ENCODE data around the gene LSS.
"Not testable (repeated sequence)": the region's sequence is repeated elsewhere in the genome, so short reads cannot be mapped to it uniquely, and the experiment has no call there.

Gene LSS

DNA sequence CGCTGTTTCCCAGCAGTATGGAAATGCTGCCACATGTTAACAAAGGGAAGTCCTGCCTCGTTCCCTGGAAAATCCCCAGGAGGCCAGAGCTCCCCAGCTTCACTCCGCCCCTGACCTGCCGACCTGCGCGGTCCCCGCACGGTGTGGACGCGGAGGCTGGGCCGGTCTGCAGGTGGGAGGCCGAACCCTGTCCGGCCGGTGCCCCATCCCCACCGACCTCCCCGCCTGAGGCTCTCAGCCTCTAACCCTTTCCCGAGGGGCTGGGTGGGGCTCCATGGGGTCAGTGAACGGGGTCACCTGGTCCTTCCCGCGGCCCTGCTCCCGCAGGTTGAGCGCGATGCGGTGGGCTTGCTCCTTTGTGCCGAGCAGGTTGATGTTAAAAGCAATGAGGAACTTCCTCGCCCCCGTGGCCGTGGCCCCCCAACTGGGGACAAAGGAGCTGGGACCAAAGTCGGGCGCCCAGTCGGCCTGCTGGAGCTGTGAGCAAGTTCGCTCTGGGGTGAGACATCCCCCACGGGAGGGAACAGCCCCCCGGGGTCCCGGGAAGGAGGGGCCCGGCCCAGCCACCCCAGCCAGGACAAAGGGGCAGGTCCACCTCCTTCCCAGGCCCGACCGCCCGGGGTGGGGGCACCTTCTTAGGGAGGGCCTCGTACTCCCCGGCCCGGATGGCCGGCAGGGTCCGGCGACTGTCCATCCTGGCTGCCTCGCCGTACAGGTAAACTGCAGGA is 77.1 kb downstream of the LSS start:
- Histone ChIP-seq H3K4me1 (ENCODE audit: insufficient read depth, low read length) (peaks cover 2% of the 10 kb centered on the region; the same call in 1 of the 2 replicates), H3K9me3 (ENCODE audit: control insufficient read depth, insufficient read depth, low read length) (no peaks in the 10 kb centered on the region), H3K36me3 (ENCODE audit: insufficient read depth, low read length) (no peaks in the 10 kb centered on the region), H3K9ac (ENCODE audit: low read depth, low read length) (no peak overlapping the region)

DNA sequence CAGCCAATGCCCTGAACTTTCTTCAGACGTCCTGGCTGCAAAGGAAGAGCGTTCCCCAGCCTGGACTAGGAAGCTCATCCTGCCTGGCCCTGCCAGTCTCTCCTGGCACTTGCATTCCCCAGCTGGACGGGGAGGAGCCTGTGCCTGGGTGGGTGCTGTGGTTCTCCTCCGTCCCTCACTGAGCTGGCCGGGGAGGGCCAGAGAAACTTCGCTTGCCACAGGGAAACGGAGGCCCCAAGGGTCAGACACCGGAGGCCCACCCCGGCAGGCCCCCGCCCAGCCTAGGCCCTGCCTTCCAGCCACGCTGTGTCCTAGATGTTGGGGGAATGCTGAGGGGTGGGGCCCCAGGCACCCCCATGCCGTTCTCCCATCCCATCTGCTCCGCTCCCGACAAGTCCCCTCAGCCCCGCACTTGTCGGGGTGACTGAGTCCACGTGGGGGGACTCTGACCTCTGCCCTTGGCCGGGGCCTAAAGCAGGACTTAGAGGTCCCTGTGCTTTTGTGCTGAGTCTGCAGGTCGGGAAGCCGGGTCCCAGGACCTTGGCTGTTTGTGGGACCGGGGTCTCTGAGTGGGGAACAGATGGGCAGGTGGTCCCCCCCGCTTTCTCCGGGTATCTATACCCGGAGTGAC is 78.0 kb downstream of the LSS start:
- no peaks in the 10 kb centered on the region for H3K36me3 ChIP-seq (ENCODE audit: insufficient read depth, low read length)
- no peaks in the 10 kb centered on the region for H3K9me3 ChIP-seq (ENCODE audit: control insufficient read depth, insufficient read depth, low read length)
- H3K9ac ChIP-seq (ENCODE audit: low read depth, low read length): no peak overlapping the region
- peaks cover 2% of the 10 kb centered on the region; the same call in 1 of the 2 replicates for H3K4me1 ChIP-seq (ENCODE audit: insufficient read depth, low read length)

DNA sequence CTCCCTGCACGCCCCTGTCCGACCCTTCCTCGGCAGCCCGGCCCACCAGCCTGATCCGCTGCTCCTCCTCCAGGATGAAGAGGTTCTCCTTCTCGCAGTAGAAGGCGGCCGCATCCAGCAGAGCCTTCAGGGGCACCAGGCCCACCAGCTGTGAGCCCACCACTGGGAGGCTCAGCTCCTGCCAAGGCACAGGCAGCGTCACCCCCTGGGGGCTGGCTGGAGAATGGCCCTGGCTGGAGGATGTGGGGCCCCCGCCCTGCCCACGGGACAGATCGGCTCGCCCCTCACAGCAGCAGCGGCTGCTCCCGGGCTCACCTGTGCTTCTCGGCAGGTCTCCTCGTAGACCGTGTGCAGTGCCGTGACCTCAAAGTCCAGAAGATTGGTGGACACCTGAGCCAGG is 78.5 kb downstream of the LSS start:
- no peaks in the 10 kb centered on the region for H3K9me3 ChIP-seq (ENCODE audit: control insufficient read depth, insufficient read depth, low read length)
- H3K9ac ChIP-seq (ENCODE audit: low read depth, low read length): no peak overlapping the region
- H3K4me1 ChIP-seq (ENCODE audit: insufficient read depth, low read length): peaks cover 2% of the 10 kb centered on the region; the same call in 1 of the 2 replicates
- H3K36me3 ChIP-seq (ENCODE audit: insufficient read depth, low read length): no peaks in the 10 kb centered on the region

DNA sequence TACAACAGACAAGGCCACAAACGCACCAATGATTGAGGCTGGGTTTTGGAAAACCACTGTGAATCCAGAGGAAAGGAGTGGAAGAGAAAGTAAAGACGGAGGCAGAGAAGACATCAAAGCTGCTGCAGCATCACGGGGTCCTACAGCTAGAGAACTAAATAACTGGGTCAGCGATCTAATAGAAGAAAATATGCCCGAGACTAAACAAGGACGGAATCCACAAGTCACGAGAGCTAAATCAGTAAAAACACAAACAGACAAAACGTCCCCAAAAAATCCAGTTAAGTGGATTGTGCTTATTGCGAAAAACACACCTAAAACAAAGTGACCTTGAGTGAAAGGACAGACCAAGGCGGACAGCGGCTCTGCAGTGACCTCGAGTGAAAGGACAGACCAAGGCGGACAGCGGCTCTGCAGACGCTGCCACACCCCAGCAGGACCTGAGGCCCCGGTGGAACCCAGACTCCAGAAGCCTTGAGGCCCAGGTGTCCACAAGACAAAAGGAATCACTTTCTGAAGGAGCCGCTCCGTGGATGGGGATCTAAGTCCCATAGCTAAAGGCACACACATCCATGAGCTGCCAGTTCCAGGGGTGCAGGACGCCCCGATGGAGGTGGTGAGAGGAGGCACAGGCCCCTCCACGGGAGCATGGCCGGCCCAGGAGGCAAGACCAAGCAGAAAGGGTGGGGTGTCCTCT is 79.2 kb downstream of the LSS start:
- Histone ChIP-seq H3K36me3 (ENCODE audit: insufficient read depth, low read length) (no peaks in the 10 kb centered on the region), H3K4me1 (ENCODE audit: insufficient read depth, low read length) (peaks cover 2% of the 10 kb centered on the region; the same call in 1 of the 2 replicates), H3K9ac (ENCODE audit: low read depth, low read length) (no peak overlapping the region), H3K9me3 (ENCODE audit: control insufficient read depth, insufficient read depth, low read length) (no peaks in the 10 kb centered on the region)

DNA sequence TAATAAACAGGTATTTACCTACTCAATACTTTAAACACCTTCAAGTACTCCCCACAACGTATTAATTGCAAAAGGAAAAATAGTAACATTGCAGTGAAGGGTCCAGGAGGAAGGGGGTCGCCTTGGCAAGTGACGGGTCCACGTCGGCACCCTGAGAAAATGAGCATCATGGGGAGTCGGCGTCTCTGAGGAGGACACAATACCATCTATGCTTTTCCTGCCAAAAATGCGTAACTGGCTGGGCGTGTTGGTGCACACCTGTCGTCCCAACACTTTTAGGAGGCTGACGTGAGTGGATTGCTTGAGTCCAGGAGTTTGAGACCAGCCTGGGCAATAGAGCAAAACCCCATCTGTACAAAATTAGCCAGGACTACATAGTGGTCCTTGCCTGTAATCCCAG is 80.5 kb downstream of the LSS start:
- Histone ChIP-seq H3K9me3 (ENCODE audit: control insufficient read depth, insufficient read depth, low read length) (no peaks in the 10 kb centered on the region), H3K36me3 (ENCODE audit: insufficient read depth, low read length) (no peaks in the 10 kb centered on the region), H3K4me1 (ENCODE audit: insufficient read depth, low read length) (peaks cover 2% of the 10 kb centered on the region; the same call in 1 of the 2 replicates), H3K9ac (ENCODE audit: low read depth, low read length) (no peak overlapping the region)

GRCh38 chr21:46147429-46147828 is 81.1 kb downstream of the LSS start:
- H3K9me3 ChIP-seq (ENCODE audit: control insufficient read depth, insufficient read depth, low read length); H3K36me3 ChIP-seq (ENCODE audit: insufficient read depth, low read length); H3K4me1 ChIP-seq (ENCODE audit: insufficient read depth, low read length); H3K9ac ChIP-seq (ENCODE audit: low read depth, low read length): not testable (repeated sequence)

GRCh38 chr21:46146856-46147255 is 81.7 kb downstream of the LSS start:
- Histone ChIP-seq H3K9ac (ENCODE audit: low read depth, low read length) (no peak overlapping the region), H3K9me3 (ENCODE audit: control insufficient read depth, insufficient read depth, low read length) (no peaks in the 10 kb centered on the region), H3K36me3 (ENCODE audit: insufficient read depth, low read length) (no peaks in the 10 kb centered on the region), H3K4me1 (ENCODE audit: insufficient read depth, low read length) (peaks cover 2% of the 10 kb centered on the region; the same call in 1 of the 2 replicates)

GRCh38 chr21:46145840-46146691 is 82.5 kb downstream of the LSS start:
- Histone ChIP-seq H3K9me3 (ENCODE audit: control insufficient read depth, insufficient read depth, low read length) (no peaks in the 10 kb centered on the region), H3K36me3 (ENCODE audit: insufficient read depth, low read length) (no peaks in the 10 kb centered on the region), H3K9ac (ENCODE audit: low read depth, low read length) (no peak overlapping the region), H3K4me1 (ENCODE audit: insufficient read depth, low read length) (peaks cover 2% of the 10 kb centered on the region; the same call in 1 of the 2 replicates)

DNA sequence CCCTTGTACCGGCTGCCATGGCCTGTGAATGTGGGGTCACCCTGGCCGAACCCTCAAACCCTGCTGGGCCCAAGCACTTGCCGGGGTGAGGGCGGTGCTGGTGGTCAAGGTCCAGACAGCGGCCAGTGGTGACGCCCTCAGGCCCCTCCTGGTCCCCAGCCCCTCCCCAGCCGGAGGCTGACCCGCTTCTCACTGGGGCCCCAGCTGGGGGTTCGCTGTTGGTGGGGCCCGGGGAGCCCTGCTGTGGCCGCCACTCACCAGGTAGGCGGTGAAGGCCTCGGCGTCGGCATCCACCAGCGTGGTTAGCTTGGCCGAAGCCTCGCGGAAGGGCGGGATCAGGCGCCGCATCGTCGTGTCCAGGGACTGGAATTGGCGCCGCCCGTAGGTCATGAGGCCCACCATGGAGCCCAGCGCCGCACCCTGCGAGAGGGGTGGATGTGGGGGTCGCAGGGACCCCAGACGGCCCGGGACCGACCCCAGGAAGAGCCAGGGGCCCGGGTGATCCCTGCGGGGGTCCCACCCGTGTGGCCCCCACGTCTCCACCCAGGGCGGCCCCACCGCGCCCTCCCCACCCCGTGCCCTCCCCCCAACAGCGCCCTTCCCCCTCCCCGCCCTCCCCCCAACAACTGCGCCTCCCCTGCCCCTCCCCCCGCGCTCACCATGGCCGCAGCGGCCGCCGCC is 83.3 kb downstream of the LSS start:
- no peaks in the 10 kb centered on the region for H3K9me3 ChIP-seq (ENCODE audit: control insufficient read depth, insufficient read depth, low read length)
- no peaks in the 10 kb centered on the region for H3K36me3 ChIP-seq (ENCODE audit: insufficient read depth, low read length)
- peaks cover 2% of the 10 kb centered on the region; the same call in 1 of the 2 replicates for H3K4me1 ChIP-seq (ENCODE audit: insufficient read depth, low read length)
- H3K9ac ChIP-seq (ENCODE audit: low read depth, low read length): no peak overlapping the region

- no peaks in the 10 kb centered on the region for H3K36me3 ChIP-seq (ENCODE audit: insufficient read depth, low read length)
Measured at GRCh38 chr21:46144464-46145070, 84.0 kb downstream of the LSS start.

GRCh38 chr21:46142582-46143473 is 85.7 kb downstream of the LSS start:
- H3K4me1 ChIP-seq (ENCODE audit: insufficient read depth, low read length): peaks cover 2% of the 10 kb centered on the region; the same call in 1 of the 2 replicates
- no peaks in the 10 kb centered on the region for H3K36me3 ChIP-seq (ENCODE audit: insufficient read depth, low read length)
- no peak overlapping the region; the same call in 1 of the 2 replicates for H3K9ac ChIP-seq (ENCODE audit: low read depth, low read length)
- H3K9me3 ChIP-seq (ENCODE audit: control insufficient read depth, insufficient read depth, low read length): no peaks in the 10 kb centered on the region

More at GRCh38 chr21:46144464-46145070, 84.0 kb downstream of the LSS start:
- no peak overlapping the region for H3K9ac ChIP-seq (ENCODE audit: low read depth, low read length)
- H3K4me1 ChIP-seq (ENCODE audit: insufficient read depth, low read length): peaks cover 2% of the 10 kb centered on the region; the same call in 1 of the 2 replicates
- no peaks in the 10 kb centered on the region for H3K9me3 ChIP-seq (ENCODE audit: control insufficient read depth, insufficient read depth, low read length)

DNA sequence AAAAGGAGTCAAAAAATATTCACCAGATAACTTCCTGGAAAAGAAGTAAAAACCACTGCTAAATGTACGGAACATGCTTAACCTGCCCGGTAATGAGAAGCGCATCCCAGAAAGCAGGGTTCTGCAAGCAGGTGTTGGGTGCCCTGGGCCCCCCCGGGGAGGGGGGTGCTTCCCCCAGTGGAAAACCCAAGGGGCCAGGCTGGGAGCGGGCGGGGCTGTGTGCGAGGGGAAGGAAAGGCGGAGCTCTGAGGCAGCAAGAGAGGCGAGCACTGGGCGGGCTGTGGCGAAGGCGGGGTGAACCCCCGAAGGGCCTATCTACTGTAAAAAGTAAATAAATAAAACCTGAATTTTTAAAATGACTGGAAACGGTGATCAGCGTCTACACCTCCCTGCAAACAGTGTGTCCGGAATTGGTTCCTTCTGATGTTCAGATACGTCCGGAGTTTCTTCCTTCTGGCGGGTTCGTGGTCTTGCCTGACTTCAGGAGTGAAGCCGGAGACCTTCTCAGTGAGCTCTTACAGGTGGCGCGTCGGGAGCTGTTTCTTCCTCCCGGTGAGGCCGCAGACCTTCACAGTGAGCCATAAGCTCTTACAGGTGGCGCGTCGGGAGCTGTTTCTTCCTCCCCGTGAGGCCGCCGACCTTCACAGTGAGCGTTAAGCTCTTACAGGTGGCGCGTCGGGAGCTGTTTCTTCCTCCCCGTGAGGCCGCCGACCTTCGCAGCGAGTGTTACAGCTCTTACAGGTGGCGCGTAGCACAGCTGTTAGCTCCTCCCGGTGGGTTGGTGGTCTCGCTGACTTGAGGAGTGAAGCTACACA is 86.6 kb downstream of the LSS start:
- Histone ChIP-seq H3K36me3 (ENCODE audit: insufficient read depth, low read length) (no peaks in the 10 kb centered on the region), H3K9me3 (ENCODE audit: control insufficient read depth, insufficient read depth, low read length) (no peaks in the 10 kb centered on the region), H3K4me1 (ENCODE audit: insufficient read depth, low read length) (peaks cover 1% of the 10 kb centered on the region; the same call in 1 of the 2 replicates), H3K9ac (ENCODE audit: low read depth, low read length) (peak overlapping the region; percentile 21; the same call in 1 of the 2 replicates)
